Naive thymus-derived CD8-positive, alpha-beta T cell (primary cell): ENCODE measurements around the gene ZNF778. TPM values are rescaled to one million over a fixed set of nuclear protein-coding genes. Genes with fewer than 3 reads are reported as not detected.

Experiments
- ATAC-seq, 2 donors: fragments of 150-1000 bp; cut with Tn5 transposase in 1 of 2; sonication (Bioruptor Pico), chemical (Tn5 transposase) in 1 of 2; 1 replicate in 1 of 2; 2 replicates in 1 of 2; pipeline ENCODE4 v1.10.0; 2021; ENCODE audit warnings: mild to moderate bottlenecking in 2 of 2, moderate library complexity in 2 of 2
- POLR2A ChIA-PET: fragments of 350-600 bp; sonication (Branson Sonifier 250); formaldehyde crosslinking; loops from one replicate; lab custom pipeline; 2021; ENCODE audit warnings: antibody characterized with exemption; lab: Charles Lee
- DNase-seq, 10 donors: peaks; one replicate each; pipeline versions ENCODE4 v3.0.0 to v3.0.0-alpha.2; 2020 to 2022
- H3K27ac Mint-ChIP-seq, 10 donors: one replicate each; pipeline ENCODE4 v1.8.0; 2020 to 2022; ENCODE audit warnings: mild to moderate bottlenecking in 10 of 10, mixed read lengths in 10 of 10, moderate library complexity in 4 of 10, inconsistent platforms in 1 of 10
- H3K27me3 Mint-ChIP-seq, 5 donors: one replicate each; pipeline ENCODE4 v1.8.0; 2021 to 2022; ENCODE audit warnings: mixed read lengths in 5 of 5
- H3K36me3 Mint-ChIP-seq, 3 donors: one replicate each; pipeline ENCODE4 v1.8.0; 2020 to 2022; ENCODE audit warnings: mixed read lengths in 3 of 3, mild to moderate bottlenecking in 2 of 3, inconsistent platforms in 1 of 3
- H3K4me1 Mint-ChIP-seq, 4 donors: one replicate each; pipeline ENCODE4 v1.8.0; 2021 to 2022; ENCODE audit warnings: mixed read lengths in 4 of 4
- H3K4me3 Mint-ChIP-seq, 10 donors: one replicate each; pipeline ENCODE4 v1.8.0; 2020 to 2022; ENCODE audit warnings: mild to moderate bottlenecking in 10 of 10, mixed read lengths in 10 of 10, moderate library complexity in 6 of 10, inconsistent platforms in 1 of 10
- H3K9me3 Mint-ChIP-seq, 9 donors: one replicate each; pipeline ENCODE4 v1.8.0; 2020 to 2022; ENCODE audit warnings: mixed read lengths in 9 of 9, mild to moderate bottlenecking in 3 of 9, inconsistent platforms in 1 of 9, moderate library complexity in 1 of 9
- polyA plus RNA-seq, 3 donors: library from polyadenylated mRNA; unstranded; fragments of 300-500 nt; fragmentation: Illumina TruSeq; gene quantifications; one replicate each; pipeline ENCODE4 v1.2.3, GENCODE V29; 2021
- total RNA-seq, 8 experiments: library from RNA in 2 of 8; stranded (reverse) in 2 of 8; gene quantifications; one replicate each; pipeline ENCODE4 v1.2.3 and lab custom pipeline; 2021 to 2026

Gene ZNF778
- total and polyA plus RNA-seq, 5 experiments from 2014 or later = 2.0 to 11.0 (median 5.5) TPM

DNA sequence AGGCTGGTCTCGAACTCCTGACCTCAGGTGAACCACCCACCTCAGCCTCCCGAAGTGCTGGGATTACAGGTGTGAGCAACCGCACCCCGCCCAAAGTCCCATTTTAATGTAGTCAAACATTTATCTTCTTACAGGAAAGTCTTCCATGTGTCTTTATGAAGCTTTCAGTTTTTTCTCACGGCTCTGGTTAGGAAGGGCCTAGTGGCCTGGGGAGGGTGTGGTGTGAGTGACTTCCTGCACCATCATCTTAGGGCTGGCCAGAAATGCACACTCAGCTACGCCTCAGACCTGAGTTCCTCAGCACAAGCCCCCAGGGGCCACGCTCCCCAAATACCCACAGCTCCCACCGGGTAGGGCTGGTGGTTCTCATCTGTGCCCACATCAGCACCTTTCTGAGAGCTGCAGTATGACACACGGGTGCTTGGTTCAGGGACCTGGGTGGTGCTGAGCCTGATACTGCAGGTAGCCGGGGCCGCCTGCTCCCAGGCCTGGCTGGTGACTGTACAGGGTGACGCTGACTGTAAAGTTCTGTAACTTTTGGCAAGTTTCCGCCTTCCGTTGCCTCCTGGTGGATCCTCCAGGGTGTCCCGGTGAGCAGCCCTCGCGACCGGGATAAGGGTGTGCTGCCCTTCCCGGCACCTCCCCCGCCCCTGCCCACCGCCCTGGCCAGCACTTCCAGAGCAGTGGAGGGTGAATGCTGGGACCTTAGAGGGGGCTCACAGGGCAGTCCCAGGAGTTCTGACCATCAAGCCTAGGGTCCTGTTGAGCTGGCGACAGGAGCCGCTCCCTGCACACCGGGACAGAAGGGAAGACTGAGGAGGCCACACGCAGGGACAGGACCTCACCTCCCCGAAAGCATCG, 52.5 kb downstream of the ZNF778 start:
- ATAC-seq = no peak
- H3K9me3 Mint-ChIP-seq = no peaks in the 10 kb centered on the region
- no peak overlapping the region for H3K4me3 Mint-ChIP-seq
- H3K27ac Mint-ChIP-seq = peak overlapping the region in 1 of 10 donors; percentile 3
- H3K4me1 Mint-ChIP-seq = peaks cover 0 to 8% (median 5%) of the 10 kb centered on the region in 4 donors
- POLR2A ChIA-PET = interaction anchor here (0.9 kb wide), 1 partner anchor 23 kb away, joined by 3 read pairs; no protein-coding TSS in a partner anchor
- peak in 1 of 10 donors; percentile 56 for DNase-seq
- H3K27me3 Mint-ChIP-seq = no peaks in the 10 kb centered on the region
- peaks cover 0 to 66% (median 18%) of the 10 kb centered on the region in 3 donors for H3K36me3 Mint-ChIP-seq

DNA sequence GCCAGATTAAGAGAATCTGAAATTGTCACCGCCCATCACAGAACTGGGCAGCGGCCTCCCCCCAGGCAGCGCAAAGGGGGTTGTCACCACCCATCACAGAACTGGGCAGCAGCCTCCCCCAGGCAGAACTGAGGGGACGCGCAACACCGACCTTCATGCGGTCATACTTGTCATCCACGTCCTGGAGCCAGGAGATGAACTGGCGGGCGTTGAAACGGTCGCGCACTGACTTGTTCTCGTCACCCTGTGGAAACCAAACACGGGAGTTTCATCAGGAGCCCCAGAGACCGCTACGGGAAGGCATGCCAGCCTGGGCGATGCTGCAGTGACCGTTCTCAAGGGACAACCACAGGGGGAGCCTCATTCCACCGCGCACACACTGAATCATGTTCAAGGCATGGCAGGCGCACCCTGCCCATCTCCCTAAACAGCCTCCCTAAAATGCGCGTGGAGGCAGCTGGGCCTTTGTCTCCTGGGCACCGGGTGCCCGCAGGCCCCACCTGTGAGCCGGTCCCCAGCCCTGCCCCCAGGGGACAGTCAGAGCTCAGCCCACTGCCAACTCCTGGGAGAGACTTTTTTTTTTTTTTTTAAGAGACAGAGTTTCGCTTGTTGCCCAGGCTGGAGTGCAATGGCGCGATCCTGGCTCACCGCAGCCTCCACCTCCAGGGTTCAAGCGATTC, 53.3 kb downstream of the ZNF778 start:
- peak in 1 of 10 donors; percentile 32 for DNase-seq
- H3K4me3 Mint-ChIP-seq = no peak overlapping the region
- peak overlapping the region in 1 of 10 donors; percentile 29 for H3K27ac Mint-ChIP-seq
- peaks cover 0 to 9% (median 5%) of the 10 kb centered on the region in 4 donors for H3K4me1 Mint-ChIP-seq
- ATAC-seq = no peak
- POLR2A ChIA-PET = no interaction called here
- no peaks in the 10 kb centered on the region for H3K9me3 Mint-ChIP-seq
- no peaks in the 10 kb centered on the region for H3K27me3 Mint-ChIP-seq
- H3K36me3 Mint-ChIP-seq = peaks cover 0 to 70% (median 18%) of the 10 kb centered on the region in 3 donors

DNA sequence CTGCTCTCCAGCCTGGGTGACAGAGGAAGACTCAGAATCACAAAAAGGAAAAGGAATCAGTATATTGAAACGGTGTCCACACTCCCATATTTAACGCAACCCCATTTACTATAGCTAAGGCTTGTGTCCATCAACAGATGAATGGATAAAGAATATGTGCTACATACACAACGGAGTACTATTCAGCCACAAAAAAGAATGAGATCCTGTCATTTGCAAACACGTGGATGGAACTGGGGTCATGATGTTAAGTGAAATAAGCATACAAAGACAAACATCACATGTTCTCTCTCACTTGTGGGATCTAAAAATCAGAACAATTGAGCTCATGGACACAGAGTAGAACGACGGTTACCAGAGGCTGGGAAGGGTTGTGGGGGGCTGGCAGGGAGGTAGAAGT, 55.1 kb downstream of the ZNF778 start:
- DNase-seq (no peak), ATAC-seq (no peak)
- peaks cover 0 to 12% (median 5%) of the 10 kb centered on the region in 4 donors for H3K4me1 Mint-ChIP-seq
- no peaks in the 10 kb centered on the region for H3K9me3 Mint-ChIP-seq
- H3K36me3 Mint-ChIP-seq = peaks cover 0 to 69% (median 18%) of the 10 kb centered on the region in 3 donors
- POLR2A ChIA-PET = interaction anchor here (0.6 to 0.7 kb wide), 4 partner anchors 40 to 242 kb away, joined by 3 to 6 read pairs (median 4); no protein-coding TSS in a partner anchor
- H3K27me3 Mint-ChIP-seq = no peaks in the 10 kb centered on the region
- no peak overlapping the region for H3K4me3 Mint-ChIP-seq
- H3K27ac Mint-ChIP-seq = peak overlapping the region in 3 of 10 donors; percentile 22 to 25 (median 24)

DNA sequence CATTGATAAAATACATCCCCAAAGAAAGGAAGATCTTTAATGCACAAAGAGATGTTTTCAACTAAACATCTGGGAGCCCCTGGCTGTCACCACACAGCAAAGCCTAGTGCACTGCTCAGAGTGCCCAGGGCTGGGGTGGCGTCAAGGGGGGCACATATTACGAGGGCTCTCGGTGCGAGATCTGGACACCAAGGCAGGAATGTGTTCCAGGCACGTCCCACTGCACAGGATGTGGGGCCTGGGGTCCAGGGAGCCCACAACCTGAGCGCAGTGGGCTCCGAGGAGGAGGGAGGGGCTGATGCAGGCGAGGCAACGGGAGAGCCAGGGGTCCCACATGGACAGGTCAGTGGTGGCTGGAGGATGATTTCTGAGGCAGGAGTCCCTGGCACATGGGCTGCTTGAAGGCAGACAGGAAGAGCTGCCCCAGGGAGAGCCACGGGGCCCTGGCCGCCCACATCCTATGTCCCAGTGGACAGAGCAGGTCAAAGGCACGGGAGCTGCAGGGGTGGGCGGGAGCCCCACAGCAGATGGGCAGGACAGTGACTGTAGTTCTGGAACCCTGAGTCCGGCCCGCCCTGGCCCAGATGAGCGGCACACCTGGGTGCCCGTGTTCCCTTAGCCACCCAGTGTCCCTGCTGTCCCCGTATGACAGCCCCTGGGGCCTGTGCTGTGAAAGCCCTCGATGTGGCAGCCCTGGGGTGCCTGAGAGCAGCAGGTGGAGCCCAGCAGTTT, 56.4 kb downstream of the ZNF778 start:
- no peak for ATAC-seq
- peaks cover 0 to 76% (median 18%) of the 10 kb centered on the region in 3 donors for H3K36me3 Mint-ChIP-seq
- POLR2A ChIA-PET = no interaction called here
- no peaks in the 10 kb centered on the region for H3K9me3 Mint-ChIP-seq
- H3K27ac Mint-ChIP-seq = peak overlapping the region in 3 of 10 donors; percentile 44 to 79 (median 49)
- no peaks in the 10 kb centered on the region for H3K27me3 Mint-ChIP-seq
- H3K4me1 Mint-ChIP-seq = peaks cover 0 to 12% (median 5%) of the 10 kb centered on the region in 4 donors
- DNase-seq = peak in 1 of 10 donors; percentile 49
- H3K4me3 Mint-ChIP-seq = peak overlapping the region in 2 of 10 donors; percentile 38 to 43

DNA sequence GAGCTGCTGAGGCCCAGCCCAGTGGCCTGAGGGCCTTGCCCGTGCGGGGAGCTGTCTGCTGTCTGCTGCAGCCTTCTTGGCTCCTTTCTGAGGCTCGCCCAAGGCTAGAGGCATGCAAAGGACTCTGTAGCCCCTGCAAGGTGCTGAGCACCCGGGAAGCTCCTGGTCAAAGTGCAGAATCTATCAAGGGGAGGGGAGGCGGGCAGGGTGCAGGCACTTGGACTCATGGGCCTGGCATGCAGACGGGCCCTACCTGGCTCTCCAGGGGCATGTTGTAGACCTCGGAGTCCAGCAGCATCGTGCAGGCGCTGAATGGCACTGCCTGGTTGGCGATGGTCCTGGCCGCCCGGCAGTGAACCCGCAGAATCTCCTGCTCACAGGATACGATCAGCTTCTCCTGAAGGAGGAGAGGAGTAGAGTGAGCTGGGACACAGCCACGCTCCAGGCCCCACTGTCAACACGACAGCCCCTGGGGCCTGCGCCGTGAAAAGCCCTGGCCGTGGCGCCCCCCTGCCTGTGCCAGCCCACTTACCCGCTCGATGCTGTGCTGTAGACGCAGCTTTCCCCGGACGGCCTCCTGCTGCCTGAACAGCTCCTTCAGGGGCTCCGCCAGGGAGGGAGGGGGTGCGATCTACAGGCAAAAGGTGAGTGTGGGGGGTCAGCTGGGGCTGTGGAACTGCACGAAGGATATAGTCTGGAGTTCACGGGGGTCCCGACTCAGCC, 57.2 kb downstream of the ZNF778 start:
- Mint-ChIP-seq H3K27me3 (no peaks in the 10 kb centered on the region), H3K4me3 (peak overlapping the region in 1 of 10 donors; percentile 42), H3K36me3 (peaks cover 0 to 69% (median 12%) of the 10 kb centered on the region in 3 donors), H3K9me3 (no peaks in the 10 kb centered on the region), H3K27ac (peak overlapping the region in 2 of 10 donors; percentile 56 to 63), H3K4me1 (peaks cover 0 to 12% (median 3%) of the 10 kb centered on the region in 4 donors)
- POLR2A ChIA-PET = no interaction called here
- ATAC-seq (no peak), DNase-seq (peak in 1 of 10 donors; percentile 53)

DNA sequence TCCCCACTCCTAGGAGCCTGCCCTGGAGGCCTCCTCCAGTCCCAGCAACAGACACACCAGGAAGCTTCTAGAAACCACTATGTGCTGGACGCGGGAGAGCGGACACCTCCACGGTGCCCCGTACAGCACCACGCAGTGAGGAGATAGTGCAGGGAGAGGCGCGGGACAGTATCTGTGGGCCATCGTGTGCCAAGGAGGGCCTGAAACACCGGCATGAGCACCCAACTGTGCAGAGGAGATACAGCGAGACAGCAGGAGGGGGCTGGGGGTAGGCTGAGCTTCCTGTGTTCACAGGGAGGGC, 57.7 kb downstream of the ZNF778 start:
- POLR2A ChIA-PET = no interaction called here

DNA sequence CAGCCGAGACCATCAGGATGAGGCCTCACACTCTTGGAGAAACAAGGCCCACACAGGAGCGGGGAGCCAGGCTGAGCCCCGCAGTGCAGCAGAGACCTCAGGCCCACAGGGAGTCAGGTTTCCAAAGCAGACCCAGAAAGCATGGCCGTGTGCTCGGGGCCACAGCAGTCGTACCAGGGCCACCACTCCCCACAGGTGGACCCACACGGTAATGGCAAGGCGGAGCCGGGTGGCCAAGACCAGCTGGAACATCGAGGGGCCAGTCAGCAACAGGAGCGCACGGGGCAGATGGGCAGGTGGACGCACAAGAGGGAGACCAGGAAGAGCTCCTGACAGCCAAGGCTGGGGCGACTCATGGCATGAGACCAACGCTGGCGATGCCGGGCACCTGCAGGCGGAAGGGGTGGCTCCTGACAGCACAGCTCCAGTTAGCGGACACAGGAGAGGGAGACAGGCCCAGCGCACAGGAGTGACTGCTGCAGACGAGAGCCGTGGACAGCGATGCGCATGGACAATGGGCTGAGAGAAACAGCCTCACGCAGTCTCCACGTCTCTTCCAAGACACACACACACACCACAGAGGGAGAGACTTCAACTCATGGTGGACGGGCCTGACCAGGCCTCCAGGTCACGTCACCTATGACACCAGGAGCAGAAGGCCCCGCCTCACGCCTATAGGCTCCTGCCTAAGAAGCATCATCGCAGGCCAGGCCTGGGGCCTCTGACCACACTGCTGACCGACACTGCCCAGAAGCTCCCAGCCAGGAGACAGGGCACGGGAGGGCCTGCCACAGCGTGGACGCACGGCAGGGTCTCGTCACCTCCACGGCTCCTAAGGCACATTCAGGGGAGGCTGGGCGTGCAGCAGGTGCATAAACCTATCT, 58.6 kb downstream of the ZNF778 start:
- Mint-ChIP-seq H3K36me3 (peaks cover 0 to 64% (median 13%) of the 10 kb centered on the region in 3 donors), H3K4me3 (peak overlapping the region in 1 of 10 donors; percentile 29), H3K27me3 (no peaks in the 10 kb centered on the region), H3K9me3 (no peaks in the 10 kb centered on the region), H3K27ac (peak overlapping the region in 3 of 10 donors; percentile 43 to 57 (median 56)), H3K4me1 (peaks cover 0 to 12% (median 1%) of the 10 kb centered on the region in 4 donors)
- POLR2A ChIA-PET = no interaction called here
- ATAC-seq (no peak), DNase-seq (peak in 1 of 10 donors; percentile 58)

More for the DNA sequence above, 57.7 kb downstream of the ZNF778 start:
- ATAC-seq = no peak
- Mint-ChIP-seq H3K27ac (peak overlapping the region in 2 of 10 donors; percentile 56 to 63), H3K9me3 (no peaks in the 10 kb centered on the region), H3K27me3 (no peaks in the 10 kb centered on the region), H3K4me3 (peak overlapping the region in 1 of 10 donors; percentile 42), H3K36me3 (peaks cover 0 to 63% (median 12%) of the 10 kb centered on the region in 3 donors), H3K4me1 (peaks cover 0 to 12% (median 1%) of the 10 kb centered on the region in 4 donors)
- peak in 1 of 10 donors; percentile 30 for DNase-seq

DNA sequence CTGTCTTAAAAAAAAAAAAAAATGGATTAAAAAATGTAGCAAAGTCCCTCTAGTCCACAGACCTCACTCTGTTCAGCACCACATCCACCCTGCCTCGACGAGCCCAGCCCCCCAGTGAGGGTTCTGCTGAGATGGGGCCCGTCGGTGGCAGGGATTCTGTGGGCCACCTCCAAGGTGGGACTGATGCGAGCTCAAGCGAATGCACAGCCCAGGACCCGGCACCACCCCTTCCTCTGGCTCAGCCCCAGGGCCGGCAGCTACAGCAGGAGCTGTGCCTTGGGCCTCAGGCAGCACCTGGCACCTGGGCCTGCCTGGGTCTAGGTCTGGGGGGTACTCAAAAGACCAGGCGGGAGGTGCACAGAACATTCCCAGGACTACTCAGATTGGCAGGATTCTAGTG, 59.5 kb downstream of the ZNF778 start:
- DNase-seq (peak in 1 of 10 donors; percentile 47), ATAC-seq (no peak)
- Mint-ChIP-seq H3K27ac (peak overlapping the region in 3 of 10 donors; percentile 6 to 39 (median 18)), H3K9me3 (no peaks in the 10 kb centered on the region), H3K27me3 (no peaks in the 10 kb centered on the region), H3K4me1 (peaks cover 0 to 7% (median 1%) of the 10 kb centered on the region in 4 donors), H3K4me3 (no peak overlapping the region), H3K36me3 (peaks cover 0 to 55% (median 8%) of the 10 kb centered on the region in 3 donors)
- POLR2A ChIA-PET = no interaction called here

DNA sequence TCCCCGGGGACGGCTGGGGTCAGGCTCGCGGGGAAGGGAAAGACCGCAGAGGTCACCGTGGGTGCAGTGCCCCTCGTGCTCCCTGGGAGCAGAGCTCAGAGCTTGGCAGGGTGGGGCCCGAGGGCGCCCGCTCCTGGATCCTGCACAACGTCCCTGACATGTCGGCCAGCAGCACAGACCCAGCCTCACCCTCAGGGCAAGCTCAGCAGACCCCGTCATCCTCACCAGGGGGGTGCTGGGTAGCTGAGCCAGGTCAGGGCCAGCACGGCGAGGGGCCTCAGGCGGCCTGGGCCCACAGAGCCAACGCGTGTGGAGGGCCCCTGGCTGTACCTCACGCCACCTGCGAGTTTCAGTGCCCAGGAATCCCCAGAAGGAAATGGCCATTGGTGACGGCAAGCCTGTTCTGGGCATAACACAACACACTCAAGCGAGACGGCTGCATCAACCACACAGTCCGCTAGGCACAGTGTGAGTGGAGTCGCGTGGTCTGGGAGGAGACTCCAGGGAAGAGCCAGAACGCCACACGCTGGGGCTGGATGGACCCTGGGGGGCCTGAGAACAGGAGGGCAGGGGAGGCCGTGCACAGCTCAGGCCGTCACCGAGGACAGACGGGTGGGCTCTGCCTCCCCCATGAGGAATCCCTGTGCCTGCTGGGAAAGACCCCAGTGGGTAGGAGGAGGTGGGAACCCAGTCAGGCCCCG, 60.3 kb downstream of the ZNF778 start:
- Mint-ChIP-seq H3K9me3 (no peaks in the 10 kb centered on the region), H3K4me3 (no peak overlapping the region), H3K27me3 (no peaks in the 10 kb centered on the region), H3K27ac (peak overlapping the region in 3 of 10 donors; percentile 6 to 73 (median 18)), H3K4me1 (peaks cover 0 to 5% (median 1%) of the 10 kb centered on the region in 4 donors), H3K36me3 (peaks cover 0 to 47% (median 6%) of the 10 kb centered on the region in 3 donors)
- POLR2A ChIA-PET = no interaction called here
- ATAC-seq (no peak), DNase-seq (peak in 1 of 10 donors; percentile 52)

DNA sequence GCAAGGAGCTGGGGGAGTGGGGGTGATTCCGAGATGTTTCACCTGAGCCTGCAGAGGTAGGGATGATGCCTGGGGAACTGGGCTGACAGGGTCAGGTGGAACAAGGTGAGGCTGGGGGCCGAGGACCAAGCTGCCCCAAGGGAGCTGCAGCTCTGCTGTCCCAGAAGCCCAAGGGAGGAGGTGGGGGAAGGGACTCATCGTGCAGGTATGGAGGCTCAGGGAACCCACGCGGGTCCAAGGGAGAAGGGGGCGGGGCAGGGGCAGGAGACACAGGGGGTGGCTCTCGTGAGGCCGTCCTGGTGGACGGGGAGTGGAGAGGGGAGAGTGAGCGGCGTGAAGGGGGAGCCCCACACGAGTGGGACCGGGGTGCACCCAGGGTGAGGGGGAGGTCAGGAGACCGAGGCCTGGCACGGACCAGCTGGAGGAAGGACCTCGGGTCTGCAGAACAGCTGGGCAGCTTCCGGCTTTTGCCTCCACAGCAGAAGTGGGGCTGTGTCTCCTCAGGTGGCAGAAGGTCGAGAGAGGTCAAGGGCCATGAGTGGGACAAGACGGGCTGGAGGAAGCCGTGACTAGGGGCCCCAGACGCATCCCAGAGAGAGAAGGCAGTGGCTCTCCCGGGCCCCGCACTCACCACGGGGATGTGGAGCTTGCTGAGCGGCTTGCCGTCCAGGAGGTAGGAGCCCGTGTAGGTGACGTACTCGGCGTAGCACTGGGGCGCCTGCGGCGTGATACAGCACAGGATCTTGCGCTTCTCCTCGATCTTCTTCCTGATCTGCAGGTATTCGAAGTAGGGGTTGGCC, 61.1 kb downstream of the ZNF778 start:
- no peaks in the 10 kb centered on the region for H3K27me3 Mint-ChIP-seq
- H3K4me1 Mint-ChIP-seq = peaks cover 0 to 5% (median 1%) of the 10 kb centered on the region in 4 donors
- H3K9me3 Mint-ChIP-seq = no peaks in the 10 kb centered on the region
- peak overlapping the region in 2 of 10 donors; percentile 11 to 65 for H3K27ac Mint-ChIP-seq
- H3K4me3 Mint-ChIP-seq = no peak overlapping the region
- DNase-seq = no peak
- ATAC-seq = no peak
- peaks cover 0 to 39% (median 4%) of the 10 kb centered on the region in 3 donors for H3K36me3 Mint-ChIP-seq
- POLR2A ChIA-PET = no interaction called here
